ENCODE measurements around the gene CDH8.

CDH8 gene

DNA sequence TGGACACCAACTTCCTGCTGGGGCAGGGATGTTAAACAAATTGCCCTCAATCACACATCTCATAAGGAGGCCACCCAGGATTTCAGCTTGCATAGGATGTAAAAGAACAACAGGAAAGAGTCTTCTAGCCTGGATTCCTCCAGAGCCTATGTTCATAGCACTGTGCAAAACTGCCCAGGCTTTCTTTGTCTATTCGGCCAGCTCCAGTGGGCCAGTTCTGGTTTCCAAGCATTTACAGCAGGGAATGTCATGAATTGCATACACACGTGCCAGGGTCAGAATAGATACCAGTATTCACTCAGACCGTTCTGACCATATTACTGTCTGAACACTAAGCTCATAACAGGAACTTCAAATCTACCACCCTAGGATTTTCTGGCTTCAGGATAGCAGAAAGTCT, 273.2 kb downstream of the CDH8 start:
- Histone ChIP-seq H4K20me1 (ENCODE audit: insufficient read depth) (no peaks in the 10 kb centered on the region), H2AFZ (ENCODE audit: low read depth) (no peak overlapping the region), H3K9ac (no peak overlapping the region), H3K4me3 (IDR thresholded peaks at IDR 0.05; ENCODE audit: insufficient read depth, low read depth, low read length) (no peak overlapping the region), H3K4me2 (no peak overlapping the region), H3K27me3 (ENCODE audit: insufficient read depth, low read depth) (no peaks in the 10 kb centered on the region), H3K79me2 (ENCODE audit: insufficient read depth, low read depth) (no peaks in the 10 kb centered on the region), H3K36me3 (ENCODE audit: insufficient read depth) (no peaks in the 10 kb centered on the region), H3K4me1 (ENCODE audit: low read depth, poor library complexity, severe bottlenecking) (no peaks in the 10 kb centered on the region), H3K27ac (no peak overlapping the region)
- TF ChIP-seq, protein P1, sequence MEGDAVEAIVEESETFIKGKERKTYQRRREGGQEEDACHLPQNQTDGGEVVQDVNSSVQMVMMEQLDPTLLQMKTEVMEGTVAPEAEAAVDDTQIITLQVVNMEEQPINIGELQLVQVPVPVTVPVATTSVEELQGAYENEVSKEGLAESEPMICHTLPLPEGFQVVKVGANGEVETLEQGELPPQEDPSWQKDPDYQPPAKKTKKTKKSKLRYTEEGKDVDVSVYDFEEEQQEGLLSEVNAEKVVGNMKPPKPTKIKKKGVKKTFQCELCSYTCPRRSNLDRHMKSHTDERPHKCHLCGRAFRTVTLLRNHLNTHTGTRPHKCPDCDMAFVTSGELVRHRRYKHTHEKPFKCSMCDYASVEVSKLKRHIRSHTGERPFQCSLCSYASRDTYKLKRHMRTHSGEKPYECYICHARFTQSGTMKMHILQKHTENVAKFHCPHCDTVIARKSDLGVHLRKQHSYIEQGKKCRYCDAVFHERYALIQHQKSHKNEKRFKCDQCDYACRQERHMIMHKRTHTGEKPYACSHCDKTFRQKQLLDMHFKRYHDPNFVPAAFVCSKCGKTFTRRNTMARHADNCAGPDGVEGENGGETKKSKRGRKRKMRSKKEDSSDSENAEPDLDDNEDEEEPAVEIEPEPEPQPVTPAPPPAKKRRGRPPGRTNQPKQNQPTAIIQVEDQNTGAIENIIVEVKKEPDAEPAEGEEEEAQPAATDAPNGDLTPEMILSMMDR (conservative IDR thresholded peaks at IDR 0.05; ENCODE audit: low read depth, low read length): no peak

DNA sequence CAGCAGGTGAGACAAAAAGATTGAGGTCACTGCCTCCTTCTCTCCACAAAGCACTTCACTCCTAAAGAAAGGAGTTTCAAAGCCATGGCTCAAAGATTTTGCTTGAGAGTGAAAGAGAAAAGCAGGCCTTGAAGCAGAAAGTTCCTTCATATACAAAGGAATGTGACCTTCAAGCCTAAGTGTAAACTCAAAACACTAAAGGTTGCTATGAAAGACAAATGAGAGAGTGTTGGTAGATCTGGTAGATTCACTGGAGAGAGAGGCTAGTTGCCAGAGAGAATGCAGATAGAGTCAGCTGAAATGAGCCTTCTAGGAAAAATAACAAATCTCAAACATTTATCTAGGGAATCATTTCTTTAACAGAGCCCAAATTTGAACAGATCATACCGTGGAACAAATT, 305.2 kb downstream of the CDH8 start:
- TF ChIP-seq, protein P1 (conservative IDR thresholded peaks at IDR 0.05; ENCODE audit: low read depth, low read length): no peak
- Histone ChIP-seq H3K9ac (no peak overlapping the region), H3K36me3 (ENCODE audit: insufficient read depth) (no peaks in the 10 kb centered on the region), H3K4me2 (no peak overlapping the region), H3K4me1 (ENCODE audit: low read depth, poor library complexity, severe bottlenecking) (no peaks in the 10 kb centered on the region), H3K27ac (no peak overlapping the region), H4K20me1 (ENCODE audit: insufficient read depth) (no peaks in the 10 kb centered on the region), H2AFZ (ENCODE audit: low read depth) (no peak overlapping the region), H3K27me3 (ENCODE audit: insufficient read depth, low read depth) (no peaks in the 10 kb centered on the region), H3K4me3 (IDR thresholded peaks at IDR 0.05; ENCODE audit: insufficient read depth, low read depth, low read length) (no peak overlapping the region), H3K79me2 (ENCODE audit: insufficient read depth, low read depth) (no peaks in the 10 kb centered on the region)

DNA sequence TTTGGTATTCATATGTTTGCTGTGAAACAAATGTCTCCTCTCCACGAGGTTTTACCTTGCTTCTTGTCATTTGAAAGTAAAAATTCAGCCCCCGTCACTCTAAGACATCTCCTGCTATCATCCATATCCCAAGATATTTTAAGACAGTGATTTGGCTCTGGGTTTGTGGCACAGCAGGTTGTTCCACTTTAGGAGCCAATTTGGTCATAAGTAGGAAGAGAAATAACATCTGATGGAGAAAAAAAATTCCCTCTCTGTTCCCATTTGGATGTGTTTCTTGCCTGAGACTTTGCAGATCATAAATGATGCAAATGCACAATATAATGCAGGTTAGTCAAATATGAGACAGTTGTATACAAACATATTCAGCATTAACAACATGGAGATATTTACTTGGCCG, 309.5 kb downstream of the CDH8 start:
- Histone ChIP-seq H3K4me2 (no peak overlapping the region), H3K27ac (no peak overlapping the region)
- TF ChIP-seq, protein P1 (conservative IDR thresholded peaks at IDR 0.05; ENCODE audit: low read depth, low read length): no peak

DNA sequence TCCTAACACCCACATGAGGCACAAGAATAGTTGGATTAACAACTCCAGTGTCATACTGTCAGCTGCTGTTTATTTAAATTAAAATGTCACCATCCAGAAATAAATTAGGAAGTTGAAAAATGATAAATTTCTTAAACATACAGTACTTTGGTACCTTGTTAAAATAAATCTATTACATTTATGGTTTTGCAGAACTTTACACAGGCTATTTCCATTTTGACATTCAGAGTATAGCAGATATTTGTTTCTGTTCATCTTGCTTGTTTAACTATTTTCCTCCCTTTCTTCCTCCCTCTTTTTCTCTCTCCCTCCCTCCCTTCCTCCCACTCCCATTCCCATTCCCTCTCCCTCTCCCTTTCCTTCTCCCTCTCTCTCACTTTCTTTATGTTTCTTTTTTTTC, 310.1 kb downstream of the CDH8 start:
- Histone ChIP-seq H2AFZ (ENCODE audit: low read depth) (no peak overlapping the region), H3K4me1 (ENCODE audit: low read depth, poor library complexity, severe bottlenecking) (no peaks in the 10 kb centered on the region), H3K9ac (no peak overlapping the region), H3K4me2 (no peak overlapping the region), H3K27me3 (ENCODE audit: insufficient read depth, low read depth) (no peaks in the 10 kb centered on the region), H3K4me3 (IDR thresholded peaks at IDR 0.05; ENCODE audit: insufficient read depth, low read depth, low read length) (no peak overlapping the region), H3K36me3 (ENCODE audit: insufficient read depth) (no peaks in the 10 kb centered on the region), H4K20me1 (ENCODE audit: insufficient read depth) (no peaks in the 10 kb centered on the region), H3K27ac (no peak overlapping the region), H3K79me2 (ENCODE audit: insufficient read depth, low read depth) (no peaks in the 10 kb centered on the region)
- TF ChIP-seq, protein P1 (conservative IDR thresholded peaks at IDR 0.05; ENCODE audit: low read depth, low read length): no peak

More for the DNA sequence above, 309.5 kb downstream of the CDH8 start:
- Histone ChIP-seq H4K20me1 (ENCODE audit: insufficient read depth) (no peaks in the 10 kb centered on the region), H3K79me2 (ENCODE audit: insufficient read depth, low read depth) (no peaks in the 10 kb centered on the region), H2AFZ (ENCODE audit: low read depth) (no peak overlapping the region), H3K4me1 (ENCODE audit: low read depth, poor library complexity, severe bottlenecking) (no peaks in the 10 kb centered on the region), H3K36me3 (ENCODE audit: insufficient read depth) (no peaks in the 10 kb centered on the region), H3K9ac (no peak overlapping the region), H3K27me3 (ENCODE audit: insufficient read depth, low read depth) (no peaks in the 10 kb centered on the region), H3K4me3 (IDR thresholded peaks at IDR 0.05; ENCODE audit: insufficient read depth, low read depth, low read length) (no peak overlapping the region)
